ENCODE results near the gene DBNL.

DNA sequence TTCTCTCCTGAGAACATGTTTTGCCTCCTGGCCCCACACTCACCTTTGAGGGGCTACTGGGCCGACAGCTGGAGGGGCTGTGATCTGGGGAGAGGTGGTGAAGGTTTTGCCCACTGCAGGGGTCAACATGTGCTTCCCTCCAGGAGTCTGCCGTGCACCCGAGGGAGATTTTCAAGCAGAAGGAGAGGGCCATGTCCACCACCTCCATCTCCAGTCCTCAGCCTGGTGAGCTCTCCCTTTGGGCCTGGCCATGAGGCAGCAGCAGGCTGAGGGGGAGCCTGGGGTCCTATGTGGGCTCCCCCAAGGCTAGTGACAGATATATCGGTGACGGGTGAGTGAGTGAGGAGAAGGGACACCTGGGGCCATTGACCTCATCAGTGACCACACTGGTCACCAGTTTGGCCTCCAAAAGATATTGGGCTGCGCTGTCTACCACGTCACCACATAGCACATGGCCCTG lies 14.3 kb downstream of the DBNL start:
- TF ChIP-seq, protein P1, sequence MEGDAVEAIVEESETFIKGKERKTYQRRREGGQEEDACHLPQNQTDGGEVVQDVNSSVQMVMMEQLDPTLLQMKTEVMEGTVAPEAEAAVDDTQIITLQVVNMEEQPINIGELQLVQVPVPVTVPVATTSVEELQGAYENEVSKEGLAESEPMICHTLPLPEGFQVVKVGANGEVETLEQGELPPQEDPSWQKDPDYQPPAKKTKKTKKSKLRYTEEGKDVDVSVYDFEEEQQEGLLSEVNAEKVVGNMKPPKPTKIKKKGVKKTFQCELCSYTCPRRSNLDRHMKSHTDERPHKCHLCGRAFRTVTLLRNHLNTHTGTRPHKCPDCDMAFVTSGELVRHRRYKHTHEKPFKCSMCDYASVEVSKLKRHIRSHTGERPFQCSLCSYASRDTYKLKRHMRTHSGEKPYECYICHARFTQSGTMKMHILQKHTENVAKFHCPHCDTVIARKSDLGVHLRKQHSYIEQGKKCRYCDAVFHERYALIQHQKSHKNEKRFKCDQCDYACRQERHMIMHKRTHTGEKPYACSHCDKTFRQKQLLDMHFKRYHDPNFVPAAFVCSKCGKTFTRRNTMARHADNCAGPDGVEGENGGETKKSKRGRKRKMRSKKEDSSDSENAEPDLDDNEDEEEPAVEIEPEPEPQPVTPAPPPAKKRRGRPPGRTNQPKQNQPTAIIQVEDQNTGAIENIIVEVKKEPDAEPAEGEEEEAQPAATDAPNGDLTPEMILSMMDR (IDR thresholded peaks at IDR 0.05; ENCODE audit: poor library complexity), result no peak
- no peak for TF ChIP-seq EZH2 (IDR thresholded peaks at IDR 0.05; ENCODE audit: borderline replicate concordance)
- TF ChIP-seq EZH2phosphoT487 (IDR thresholded peaks at IDR 0.05; ENCODE audit: low read depth, severe bottlenecking, unreplicated experiment), result no peak
